Fibroblast of the aortic adventitia (primary cell): ENCODE data around the gene MS4A14. TPM values are rescaled to one million over a fixed set of nuclear protein-coding genes. Genes with fewer than 3 reads are reported as not detected.
A peak's percentile ranks its signal among the peaks of the same experiment; 100 is the strongest.
"Not testable (repeated sequence)": the region's sequence is repeated elsewhere in the genome, so short reads cannot be mapped to it uniquely, and the experiment has no call there.

Source experiments
- DNase-seq: peaks from one replicate; pipeline ENCODE4 v3.0.0-alpha.2; 2010; ENCODE audit warnings: low read depth
- H3K4me3 ChIP-seq: 2 replicates; pipeline ENCODE4 v1.5.1; 2011; ENCODE audit warnings: low read depth, mild to moderate bottlenecking, control low read depth, low read length, moderate library complexity
- total RNA-seq: library from RNA; depleted of rRNA; stranded (reverse); fragments of >200 nt; gene quantifications from 2 replicates; pipeline ENCODE4 v1.2.3, GENCODE V29; 2012; ENCODE audit warnings: low replicate concordance
- TF ChIP-seq, protein P1 (sequence below): IDR thresholded peaks from 2 replicates; pipeline ENCODE4 v1.5.1; 2011; ENCODE audit warnings: mild to moderate bottlenecking, low read length, control low read depth, inconsistent platforms; ENCODE audit not compliant: insufficient read depth

Gene MS4A14
- total RNA-seq, 1 donor: not detected

GRCh38 chr11:60362241-60362640, 34.0 kb upstream of the MS4A14 start:
- no peak overlapping the region for H3K4me3 ChIP-seq
- no peak for DNase-seq
- TF ChIP-seq, protein P1, sequence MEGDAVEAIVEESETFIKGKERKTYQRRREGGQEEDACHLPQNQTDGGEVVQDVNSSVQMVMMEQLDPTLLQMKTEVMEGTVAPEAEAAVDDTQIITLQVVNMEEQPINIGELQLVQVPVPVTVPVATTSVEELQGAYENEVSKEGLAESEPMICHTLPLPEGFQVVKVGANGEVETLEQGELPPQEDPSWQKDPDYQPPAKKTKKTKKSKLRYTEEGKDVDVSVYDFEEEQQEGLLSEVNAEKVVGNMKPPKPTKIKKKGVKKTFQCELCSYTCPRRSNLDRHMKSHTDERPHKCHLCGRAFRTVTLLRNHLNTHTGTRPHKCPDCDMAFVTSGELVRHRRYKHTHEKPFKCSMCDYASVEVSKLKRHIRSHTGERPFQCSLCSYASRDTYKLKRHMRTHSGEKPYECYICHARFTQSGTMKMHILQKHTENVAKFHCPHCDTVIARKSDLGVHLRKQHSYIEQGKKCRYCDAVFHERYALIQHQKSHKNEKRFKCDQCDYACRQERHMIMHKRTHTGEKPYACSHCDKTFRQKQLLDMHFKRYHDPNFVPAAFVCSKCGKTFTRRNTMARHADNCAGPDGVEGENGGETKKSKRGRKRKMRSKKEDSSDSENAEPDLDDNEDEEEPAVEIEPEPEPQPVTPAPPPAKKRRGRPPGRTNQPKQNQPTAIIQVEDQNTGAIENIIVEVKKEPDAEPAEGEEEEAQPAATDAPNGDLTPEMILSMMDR: no peak

DNA sequence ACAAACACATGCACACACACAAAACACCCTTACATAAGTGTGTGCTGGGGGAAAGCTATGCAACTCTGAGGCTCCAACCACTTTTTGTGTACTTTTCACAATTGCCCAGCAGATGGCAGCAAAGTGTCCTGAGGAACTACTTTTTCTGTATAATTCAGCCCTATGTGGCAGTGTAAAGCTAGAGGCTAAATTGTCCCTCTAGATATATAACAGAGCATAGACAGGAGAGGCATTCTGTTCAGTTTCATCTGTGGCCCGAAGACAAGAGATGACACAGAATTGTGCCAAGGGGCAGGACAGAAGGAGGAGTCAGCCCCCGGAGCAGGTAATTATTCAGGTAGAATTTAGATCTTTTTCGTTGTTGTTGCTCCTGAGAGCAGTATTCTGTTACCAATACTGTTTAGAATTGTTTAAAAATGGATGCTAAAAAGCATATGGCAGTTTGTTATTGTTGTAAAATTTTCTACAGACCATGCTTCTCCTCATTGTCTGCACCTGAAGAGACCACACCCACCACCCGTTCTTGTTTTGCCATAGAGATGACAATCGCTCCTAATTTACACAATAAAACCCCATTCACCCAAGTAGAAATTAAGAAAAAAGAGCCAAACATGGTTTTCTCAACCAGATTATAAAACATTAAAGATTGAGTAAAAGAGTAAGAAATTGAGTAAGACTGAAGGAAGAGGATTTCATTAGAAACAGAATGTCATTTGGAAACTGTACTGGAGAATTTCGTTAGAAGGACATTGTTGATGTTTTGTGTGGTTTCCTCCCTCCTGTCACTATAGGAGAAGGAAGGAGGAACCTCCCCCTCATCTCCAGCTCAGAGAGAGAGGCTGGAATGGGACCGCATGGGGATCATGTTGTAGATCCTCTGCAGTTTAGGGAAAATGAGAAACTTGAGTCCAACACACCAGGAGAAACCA, 32.5 kb upstream of the MS4A14 start:
- TF ChIP-seq, protein P1: peak; percentile 67
- peak; percentile 57 for DNase-seq
- no peak overlapping the region for H3K4me3 ChIP-seq

DNA sequence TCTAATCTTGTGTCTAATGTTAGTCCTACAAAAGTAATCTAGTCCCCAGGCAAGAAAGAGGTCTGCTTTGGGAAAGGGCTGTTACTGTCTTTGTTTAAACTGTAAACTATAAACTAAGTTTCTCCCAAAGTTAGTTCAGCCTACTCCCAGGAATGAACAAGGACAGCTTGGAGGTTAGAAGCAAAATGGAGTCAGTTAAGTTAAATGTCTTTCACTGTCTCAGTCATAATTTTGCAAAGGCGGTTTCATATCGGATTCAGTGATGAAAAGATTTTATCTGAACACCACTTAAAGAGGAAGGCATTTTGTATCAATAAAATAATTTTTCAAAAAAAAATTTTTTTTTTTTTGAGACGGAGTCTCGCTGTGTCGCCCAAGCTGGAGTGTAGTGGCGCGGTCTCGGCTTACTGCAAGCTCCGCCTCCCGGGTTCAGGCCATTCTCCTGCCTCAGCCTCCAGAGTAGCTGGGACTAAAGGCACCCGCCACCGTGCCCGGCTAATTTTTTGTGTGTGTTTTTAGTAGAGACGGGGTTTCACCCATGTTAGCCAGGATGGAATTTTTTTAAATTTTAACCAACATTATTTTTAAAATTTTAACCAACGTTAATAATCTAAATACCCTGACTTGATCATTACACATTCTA, 29.9 kb upstream of the MS4A14 start:
- not testable (repeated sequence) for H3K4me3 ChIP-seq, DNase-seq

GRCh38 chr11:60367009-60367408, 29.2 kb upstream of the MS4A14 start:
- TF ChIP-seq, protein P1: no peak
- no peak for DNase-seq
- no peak overlapping the region for H3K4me3 ChIP-seq

GRCh38 chr11:60367896-60368295, 28.4 kb upstream of the MS4A14 start:
- TF ChIP-seq, protein P1: no peak
- H3K4me3 ChIP-seq: no peak overlapping the region
- no peak for DNase-seq

GRCh38 chr11:60370252-60370810, 25.9 kb upstream of the MS4A14 start:
- no peak overlapping the region for H3K4me3 ChIP-seq

More at GRCh38 chr11:60370252-60370810, 25.9 kb upstream of the MS4A14 start:
- no peak for DNase-seq
- TF ChIP-seq, protein P1: no peak
